Activated CD4-positive, alpha-beta T cell treated with anti-CD3 and anti-CD28 coated beads, Interleukin-2, amount 50 U/mL, for 48 hours (primary cell): ENCODE data around the gene PAPPA.

Source experiments
- DNase-seq, 2 experiments: peaks; one replicate each; pipeline ENCODE4 v3.0.0-alpha.2; 2020

PAPPA gene

GRCh38 chr9:116430849-116431248 lies 277.3 kb downstream of the PAPPA start:
- DNase-seq, result no peak

DNA sequence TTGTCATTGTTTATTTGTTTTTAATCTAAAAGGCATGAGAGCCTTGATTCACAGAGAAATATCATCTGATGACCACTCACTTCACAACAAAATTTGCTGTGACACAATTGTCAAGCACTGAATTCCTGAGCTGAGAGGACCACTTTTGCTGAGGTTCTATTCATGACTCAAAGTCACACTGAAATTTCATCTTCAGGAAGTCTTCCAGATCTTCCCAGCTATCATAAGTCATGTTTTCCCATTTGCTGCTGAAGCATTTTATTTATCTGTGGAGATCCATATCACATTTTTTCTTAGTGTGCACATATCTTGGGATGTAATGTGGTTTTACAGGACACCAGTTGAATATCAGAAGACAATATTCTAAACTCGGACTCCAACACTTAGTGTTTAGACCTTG lies 278.5 kb downstream of the PAPPA start:
- DNase-seq, result no peak

DNA sequence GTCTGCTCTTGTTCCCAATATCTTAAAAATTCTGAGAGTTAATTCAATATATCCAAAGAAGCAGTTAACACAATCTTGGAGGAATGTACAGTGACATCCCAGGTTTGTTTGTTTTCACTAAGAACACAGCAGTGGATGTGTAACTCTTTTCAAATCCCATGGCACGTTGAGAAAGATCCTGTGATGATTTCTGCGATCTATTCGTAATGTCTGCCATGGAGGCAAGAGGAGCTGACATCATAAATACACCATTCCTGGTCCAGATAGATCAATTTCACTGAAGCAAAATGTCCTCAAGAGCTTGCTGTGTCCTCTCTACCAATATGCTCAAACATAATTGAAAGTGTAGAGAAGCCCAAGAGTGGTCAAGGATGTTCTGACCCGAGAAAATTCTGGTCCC lies 280.7 kb downstream of the PAPPA start:
- DNase-seq, result no peak

- no peak for DNase-seq
Measured at GRCh38 chr9:116435706-116436105, 282.1 kb downstream of the PAPPA start.

GRCh38 chr9:116436121-116436520 lies 282.5 kb downstream of the PAPPA start:
- no peak for DNase-seq

DNA sequence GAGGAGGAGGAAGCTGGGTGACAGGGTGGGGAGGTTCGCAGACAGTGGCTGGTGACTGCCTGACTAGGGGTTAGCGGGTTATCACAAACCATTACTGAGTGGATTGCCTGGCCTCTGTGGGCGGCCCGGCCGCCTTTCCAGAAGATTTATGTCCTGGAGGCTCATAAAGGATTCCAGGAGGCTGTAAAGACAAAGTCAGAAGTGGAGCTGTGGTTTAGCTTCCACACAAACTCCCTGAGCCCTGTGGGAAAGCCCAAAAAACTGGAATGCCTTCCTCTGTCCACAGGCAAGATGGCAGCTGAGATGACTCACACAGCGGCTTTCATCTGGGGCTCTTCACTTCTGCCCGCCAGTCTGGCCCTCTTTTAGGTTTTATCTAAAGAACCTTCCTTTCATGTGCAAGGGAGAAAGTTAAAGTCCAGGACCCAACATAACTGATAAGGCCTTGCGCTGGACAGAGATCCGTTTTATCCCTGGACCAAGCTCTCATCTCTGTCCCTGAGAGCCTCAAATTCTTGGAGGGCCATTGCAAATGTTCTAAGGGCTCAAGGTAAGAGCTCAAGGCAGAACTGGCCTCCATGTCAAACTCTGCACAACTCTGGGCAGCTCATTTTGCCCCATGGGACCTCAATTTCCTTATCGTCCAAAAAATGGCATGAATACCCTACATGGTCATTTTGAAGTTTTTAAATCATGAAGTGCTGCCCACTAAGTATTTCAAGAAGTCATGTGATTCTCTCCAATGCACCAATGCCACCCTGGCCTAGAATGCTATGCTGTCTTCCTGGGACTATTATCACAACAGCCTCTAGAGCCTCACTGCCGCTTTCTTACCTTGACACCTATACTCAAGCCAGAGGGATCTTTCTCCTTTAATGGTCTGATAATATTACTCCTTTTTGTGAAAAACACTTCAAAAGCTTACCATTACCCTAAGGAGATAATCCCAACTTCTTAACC lies 284.1 kb downstream of the PAPPA start:
- no peak for DNase-seq

GRCh38 chr9:116442528-116442927 lies 288.9 kb downstream of the PAPPA start:
- DNase-seq, result no peak

DNA sequence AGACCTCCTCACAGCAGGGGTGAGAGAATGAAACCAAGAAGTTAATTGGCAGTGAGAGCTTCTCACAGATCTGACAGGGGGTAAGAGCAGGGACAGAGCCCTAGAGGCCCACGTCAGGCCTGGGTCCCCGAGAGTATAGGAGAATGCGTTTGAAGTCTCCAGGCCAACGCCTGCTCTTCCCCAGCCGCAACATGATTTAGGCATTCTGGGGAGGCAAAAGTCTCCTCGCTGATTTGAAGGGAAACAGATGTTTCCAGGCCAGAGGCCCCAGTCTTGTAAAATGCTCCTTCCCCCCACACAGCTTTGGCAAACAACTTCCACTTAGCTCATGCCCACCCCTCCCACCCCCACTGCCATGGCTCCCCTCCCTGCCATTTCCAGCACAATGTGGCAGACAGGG lies 294.3 kb downstream of the PAPPA start:
- DNase-seq, result no peak

GRCh38 chr9:116448431-116448830 lies 294.8 kb downstream of the PAPPA start:
- DNase-seq, result no peak

- DNase-seq, result no peak
Measured at GRCh38 chr9:116449949-116450348, 296.4 kb downstream of the PAPPA start.

GRCh38 chr9:116450378-116451139 lies 297.0 kb downstream of the PAPPA start:
- DNase-seq, result no peak

DNA sequence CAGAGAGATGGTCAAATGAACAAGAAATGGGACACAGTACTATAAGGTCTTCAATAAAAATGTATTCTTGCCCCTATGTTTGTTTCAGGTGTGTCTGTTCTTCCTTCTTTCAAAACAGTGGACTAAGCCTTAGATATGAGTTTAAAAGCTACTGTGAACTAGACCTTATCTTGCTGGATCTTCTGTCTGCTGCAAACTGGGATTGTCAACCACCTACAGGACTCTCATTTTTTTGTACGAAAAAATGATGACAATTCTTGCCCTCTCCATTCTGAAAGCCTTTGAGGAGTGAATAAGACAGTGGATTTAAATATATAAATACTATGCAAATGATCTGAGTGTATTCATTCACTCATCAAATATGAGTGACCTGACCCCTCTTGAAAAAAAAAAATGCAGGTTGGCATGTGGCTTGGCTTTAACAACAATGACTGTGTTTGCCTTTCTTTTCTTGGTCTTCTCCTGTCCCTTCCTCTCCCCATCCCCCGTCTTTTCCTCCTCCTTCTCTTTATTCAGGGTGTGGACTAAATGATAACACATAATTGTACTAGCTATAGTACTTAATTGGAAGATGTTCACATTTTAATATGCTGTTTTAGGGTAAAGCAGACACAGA lies 298.0 kb downstream of the PAPPA start:
- DNase-seq, result no peak
